GM13976 (cell line): ENCODE measurements around the gene NUP62.

Source experiments
- DNase-seq: peaks from one replicate; pipeline ENCODE4 v3.0.0; 2012; ENCODE audit warnings: low spot score
- CTCF ChIP-seq: IDR thresholded peaks from 2 replicates; pipeline ENCODE4 v1.5.1; 2012; ENCODE audit warnings: borderline replicate concordance, mild to moderate bottlenecking; ENCODE audit not compliant: insufficient read depth; ENCODE audit errors: extremely low read depth, missing control alignments, control extremely low read depth
- in situ Hi-C: fragments of 300-500 bp; cut with MboI; formaldehyde crosslinking; loops from one replicate; pipeline ENCODE4 v1.12.0; 2022; ENCODE audit warnings: low sequenced_read_pairs, mixed read lengths, inconsistent platforms; ENCODE audit not compliant: unreplicated experiment

The NUP62 gene

GRCh38 chr19:49921871-49922795 lies 7.2 kb downstream of the NUP62 start:
- DNase-seq: no peak
- TF ChIP-seq CTCF: no peak
- in situ Hi-C loops: no loop called here

DNA sequence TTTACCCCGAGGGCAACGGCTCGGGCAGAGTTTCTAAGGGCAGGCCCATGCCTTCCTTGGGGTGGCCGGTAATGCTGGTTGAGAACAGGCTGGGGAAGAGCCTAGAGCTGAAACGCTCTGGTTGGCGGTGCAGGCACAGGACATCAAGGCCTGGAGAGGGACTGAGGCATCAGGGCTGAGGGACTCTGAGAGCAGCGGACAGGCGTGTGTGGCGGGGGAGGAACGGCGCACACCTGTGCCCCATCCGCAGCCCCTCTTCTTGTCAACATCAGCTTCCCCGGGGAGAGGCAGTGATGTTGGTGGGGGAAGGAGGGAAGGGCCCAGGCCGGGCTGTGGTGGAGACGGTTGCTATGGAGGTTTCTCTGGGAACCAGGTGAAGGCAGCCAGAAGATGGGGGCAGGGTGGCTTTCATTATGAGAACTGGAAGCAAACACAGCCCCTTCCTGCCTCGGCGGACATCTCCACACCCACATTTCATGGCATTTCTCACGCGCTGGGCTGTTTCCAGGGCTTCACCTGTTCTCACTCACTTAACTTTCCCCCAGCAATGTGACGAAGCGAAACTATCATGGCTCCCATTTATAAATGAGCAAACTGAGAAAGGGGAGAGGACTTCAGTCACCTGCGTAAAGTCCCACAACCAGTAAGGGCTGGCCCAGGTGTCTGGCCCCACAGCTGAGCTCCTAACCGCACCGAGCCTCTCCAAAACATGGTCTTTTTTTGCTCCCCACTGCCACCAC lies 8.5 kb downstream of the NUP62 start:
- peak; percentile 57 for DNase-seq
- in situ Hi-C loops: no loop called here
- TF ChIP-seq CTCF: no peak

GRCh38 chr19:49918089-49918488 lies 11.2 kb downstream of the NUP62 start:
- in situ Hi-C loops: no loop called here
- no peak for TF ChIP-seq CTCF
- no peak for DNase-seq

DNA sequence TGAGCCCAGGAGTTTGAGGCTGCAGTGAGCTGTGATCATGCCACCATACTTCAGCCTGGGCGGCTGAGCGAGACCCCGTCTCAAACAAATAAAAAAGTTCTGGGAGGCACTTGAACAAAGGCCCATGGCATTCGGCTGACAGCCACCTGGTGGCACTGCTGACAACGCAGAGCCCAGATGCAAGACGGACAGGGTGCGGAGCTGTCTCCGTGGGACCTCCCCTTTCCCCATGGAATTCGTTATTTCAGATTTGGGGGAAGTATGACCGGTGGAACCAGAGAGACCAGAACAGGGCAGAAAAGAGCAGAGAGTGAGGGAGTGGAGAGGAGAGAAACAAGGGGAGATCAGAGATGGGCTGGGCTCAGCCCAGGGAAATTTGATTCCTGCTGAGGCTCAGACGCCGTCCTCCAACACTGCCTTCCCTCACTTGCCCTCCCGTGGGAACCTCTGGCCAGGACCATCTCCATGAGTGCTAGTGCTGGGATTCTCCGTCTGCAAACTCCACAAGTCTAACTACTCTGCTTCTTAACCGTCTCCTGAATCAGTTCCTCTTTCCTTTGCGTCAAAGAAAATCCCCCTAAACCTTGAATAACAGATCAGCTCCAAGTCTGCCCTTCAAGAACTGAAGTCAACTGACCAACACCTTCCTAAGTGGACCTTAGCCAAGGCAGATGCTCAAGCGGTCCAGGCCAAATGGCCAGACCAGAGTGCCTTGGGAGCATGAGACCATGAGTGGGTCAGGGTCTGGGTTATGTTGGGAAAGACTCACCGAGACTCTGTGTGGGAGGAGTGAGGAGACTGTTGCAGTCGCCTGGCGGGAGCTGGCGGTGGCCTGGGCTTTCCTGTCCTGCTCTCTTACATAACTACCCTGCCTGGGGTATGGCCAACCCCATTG lies 12.2 kb downstream of the NUP62 start:
- peak; percentile 52 for DNase-seq
- no peak for TF ChIP-seq CTCF
- in situ Hi-C loops: no loop called here

GRCh38 chr19:49915271-49915670 lies 14.0 kb downstream of the NUP62 start:
- no peak for TF ChIP-seq CTCF
- no peak for DNase-seq
- in situ Hi-C loops: no loop called here

DNA sequence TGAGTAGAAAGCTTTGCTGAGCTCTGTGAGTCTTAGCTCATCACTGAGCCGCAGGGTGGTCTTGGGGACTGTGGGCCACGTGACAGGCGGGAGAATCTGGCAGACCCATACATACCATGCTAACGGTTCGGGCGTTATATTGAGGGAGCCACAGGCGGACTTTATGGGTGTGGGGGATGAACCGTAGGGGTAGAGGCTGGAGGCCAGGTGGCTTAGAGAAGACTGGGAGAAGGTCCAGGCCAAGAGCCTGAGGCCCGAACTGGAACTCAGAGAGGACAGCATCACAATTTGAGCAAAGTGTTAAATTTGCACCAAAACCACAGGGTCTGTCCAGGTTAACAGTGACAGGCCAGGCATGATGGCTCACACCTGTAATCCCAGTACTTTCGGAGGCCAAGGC lies 15.6 kb downstream of the NUP62 start:
- in situ Hi-C loops: no loop called here
- no peak for TF ChIP-seq CTCF
- DNase-seq: no peak
